A549 treated with ZK216348 at 1 μM for 4 hours (cell line): ENCODE measurements around the gene LILRB1. TPM values are rescaled to one million over a fixed set of nuclear protein-coding genes. Genes with fewer than 3 reads are reported as not detected.

Experiments used
- total RNA-seq: library from RNA; stranded (reverse); fragments of 200-300 nt; extraction: Qiagen RNA extraction; gene quantifications from 5 replicates; pipeline ENCODE4 v1.2.3, GENCODE V29; 2022; ENCODE audit warnings: low read depth

Gene LILRB1
- total RNA-seq = 0.07 TPM in 1 of 5 replicates, not detected in the others

GRCh38 chr19:54630262-54630661, at the start of gene LILRB1:
LILRB1 (plus strand) TSS chr19:54630484; CDS start chr19:54631074, 590 bp downstream.

GRCh38 chr19:54593445-54593844, 36.8 kb upstream of the LILRB1 start, which contains the start of gene LILRA1:
LILRA1 (plus strand) TSS chr19:54593632; CDS start chr19:54594245, 613 bp downstream.

GRCh38 chr19:54662730-54663129, 32.4 kb downstream of the LILRB1 start, which contains the start of gene LILRB4:
LILRB4 (plus strand) TSS chr19:54662985; CDS start chr19:54663034, 49 bp downstream.

Other genes with a start within 250 kb of the LILRB1 start
- 0.08 to 0.15 TPM in 2 of 5 replicates, not detected in the others for gene TTYH1, start 215.0 kb upstream of the LILRB1 start, total RNA-seq
- gene LENG8, start 181.3 kb upstream of the LILRB1 start, total RNA-seq = 52.4 to 151 TPM (median 125 TPM) in 5 replicates
- gene LENG9, start 166.7 kb upstream of the LILRB1 start, total RNA-seq = 3.0 to 8.6 TPM (median 7.8 TPM) in 5 replicates
- 0.18 to 0.31 TPM in 2 of 5 replicates, not detected in the others for gene CDC42EP5, start 157.2 kb upstream of the LILRB1 start, total RNA-seq
- not detected in 5 replicates for gene LAIR2, start 127.7 kb upstream of the LILRB1 start, total RNA-seq
- 0.09 TPM in 1 of 5 replicates, not detected in the others for gene LILRA2, start 56.7 kb upstream of the LILRB1 start, total RNA-seq
- gene LILRA1, start 36.9 kb upstream of the LILRB1 start, total RNA-seq = not detected in 5 replicates
- not detected in 5 replicates for gene LILRB4, start 32.5 kb downstream of the LILRB1 start, total RNA-seq
- not detected in 5 replicates for gene KIR3DL3, start 94.0 kb downstream of the LILRB1 start, total RNA-seq
- gene KIR2DL3, start 108.0 kb downstream of the LILRB1 start, total RNA-seq = not detected in 5 replicates
- not detected in 5 replicates for gene KIR2DL1, start 139.3 kb downstream of the LILRB1 start, total RNA-seq
- not detected in 5 replicates for gene KIR2DL4, start 173.1 kb downstream of the LILRB1 start, total RNA-seq
- gene KIR3DL1, start 186.0 kb downstream of the LILRB1 start, total RNA-seq = not detected in 5 replicates
- not detected in 5 replicates for gene KIR2DS4, start 202.2 kb downstream of the LILRB1 start, total RNA-seq
- not detected in 5 replicates for gene KIR3DL2, start 220.0 kb downstream of the LILRB1 start, total RNA-seq
- not detected in 5 replicates for gene FCAR, start 243.8 kb downstream of the LILRB1 start, total RNA-seq